OCI-M2 (cell line): ENCODE data around the gene EXO1.

Source experiments
- DNase-seq: peaks from one replicate; lab custom pipeline; 2025; ENCODE audit not compliant: unreplicated experiment; lab: John Stamatoyannopoulos, UW

Gene EXO1

GRCh38 chr1:241883159-241883558 lies 35.2 kb downstream of the EXO1 start:
- DNase-seq = no peak

- no peak for DNase-seq
Measured at GRCh38 chr1:241888232-241888631, 40.2 kb downstream of the EXO1 start.

DNA sequence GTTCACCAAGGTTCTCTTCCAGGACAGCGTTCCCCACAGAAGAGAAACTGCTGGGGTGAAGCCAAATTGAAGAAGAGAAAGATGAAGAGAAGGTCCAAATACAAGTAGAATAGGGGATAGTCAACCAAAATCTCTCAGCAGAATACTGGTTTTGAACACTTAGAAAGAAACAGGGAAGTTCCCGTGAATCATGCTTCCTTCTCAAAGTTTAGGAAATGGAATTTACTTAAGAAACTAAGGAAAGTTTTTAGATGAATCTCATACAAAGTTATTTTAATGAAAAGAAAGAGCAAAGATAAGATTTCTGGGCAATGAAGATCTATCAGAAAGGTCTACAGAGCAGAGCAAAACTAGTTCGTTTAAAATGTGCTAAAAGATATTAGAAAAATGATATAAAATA lies 43.3 kb downstream of the EXO1 start:
- no peak for DNase-seq

DNA sequence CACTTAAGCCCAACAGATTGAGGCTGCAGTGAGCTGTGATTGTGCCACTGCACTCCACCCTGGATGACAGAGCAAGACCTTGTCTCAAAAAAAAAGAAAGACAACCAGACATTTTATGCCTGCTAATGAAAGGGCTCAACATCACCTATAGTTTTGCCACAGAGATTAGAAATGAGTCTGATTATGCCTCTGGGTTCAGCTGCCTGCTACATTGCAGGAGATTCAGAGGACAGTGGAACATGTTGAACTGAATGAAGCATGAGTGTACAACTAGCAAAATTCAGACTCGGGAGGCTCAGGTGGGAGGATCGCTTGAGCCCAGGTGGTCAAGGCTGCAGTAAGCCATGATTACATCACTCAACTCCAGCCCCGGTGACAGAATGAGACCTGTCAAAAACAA lies 46.0 kb downstream of the EXO1 start:
- no peak for DNase-seq

DNA sequence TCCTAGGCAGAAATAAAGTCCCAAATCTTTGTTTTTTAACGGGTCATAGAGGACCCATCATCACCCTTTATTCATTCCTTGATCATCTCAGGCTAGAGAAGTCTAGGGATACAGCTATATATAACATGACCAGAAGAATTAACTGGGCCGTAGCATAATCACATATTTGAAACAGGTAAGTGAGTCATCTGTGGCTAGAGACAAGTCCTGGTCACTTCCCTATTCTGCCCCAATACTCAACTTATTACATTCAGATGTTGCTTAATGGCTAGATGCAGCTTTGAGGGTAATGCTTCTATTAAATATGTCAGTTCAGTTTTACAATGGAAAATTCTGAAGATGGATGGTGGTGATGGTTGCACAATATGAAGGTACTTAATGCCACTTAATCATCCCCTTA lies 47.0 kb downstream of the EXO1 start:
- DNase-seq = no peak

GRCh38 chr1:241896670-241896962 lies 48.6 kb downstream of the EXO1 start:
- no peak for DNase-seq

DNA sequence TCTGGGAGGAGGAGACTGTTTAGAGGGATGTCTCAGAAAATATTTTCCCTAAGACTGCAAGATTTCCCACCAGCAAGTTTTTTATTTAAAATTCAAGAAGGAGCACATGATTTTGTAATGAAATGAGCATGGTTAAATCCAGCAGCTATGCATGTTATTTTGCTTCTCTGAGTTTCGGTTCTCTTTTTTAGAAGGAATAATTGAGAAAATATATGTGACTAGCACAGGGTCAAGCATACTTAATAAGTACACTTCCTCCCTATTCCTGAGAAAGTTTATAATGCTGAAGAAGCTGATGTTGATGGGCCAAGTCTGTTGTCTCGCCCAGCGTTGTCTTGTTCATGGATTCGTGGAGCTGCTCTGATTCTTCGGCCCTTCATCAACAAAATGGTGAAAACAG lies 51.2 kb downstream of the EXO1 start:
- no peak for DNase-seq

DNA sequence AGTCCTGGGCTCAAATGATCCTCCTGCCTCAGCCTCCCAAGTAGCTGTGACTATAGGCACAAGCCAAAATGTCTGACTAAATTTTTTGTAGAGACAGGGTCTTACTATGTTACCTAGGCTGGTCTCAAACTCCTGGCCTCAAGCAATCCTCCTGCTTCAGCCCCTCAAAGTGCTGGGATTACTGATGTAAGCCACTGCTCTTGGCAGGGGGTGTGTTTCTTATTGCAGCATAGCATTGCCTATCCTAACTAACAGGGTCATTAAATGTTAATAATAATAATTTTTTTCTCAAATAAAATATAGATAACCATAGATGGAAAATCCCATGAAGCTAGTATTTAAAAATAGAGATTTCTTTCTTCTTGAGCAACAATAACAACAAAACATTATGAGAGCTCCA lies 52.4 kb downstream of the EXO1 start:
- no peak for DNase-seq

GRCh38 chr1:241902391-241903065 lies 54.5 kb downstream of the EXO1 start:
- DNase-seq = no peak

DNA sequence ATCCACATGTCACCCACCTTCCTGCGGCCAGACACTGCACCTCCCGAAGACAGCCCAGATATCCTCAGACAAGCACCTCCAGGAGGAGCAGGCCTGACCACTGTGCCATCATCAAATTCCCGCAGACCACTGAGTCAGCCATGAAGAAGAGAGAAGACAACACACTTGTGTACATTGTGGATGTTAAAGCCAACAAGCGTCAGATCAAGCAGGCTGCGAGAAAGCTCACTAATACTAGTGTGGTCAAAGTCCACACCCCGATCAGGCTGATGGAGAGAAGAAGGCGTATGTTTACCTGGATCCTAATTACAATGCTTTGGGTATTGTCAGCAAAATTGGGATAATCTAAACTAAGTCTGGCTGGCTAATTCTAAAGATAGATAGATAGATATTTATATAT lies 68.2 kb downstream of the EXO1 start:
- DNase-seq = no peak

GRCh38 chr1:241917487-241917886 lies 69.5 kb downstream of the EXO1 start:
- no peak for DNase-seq

DNA sequence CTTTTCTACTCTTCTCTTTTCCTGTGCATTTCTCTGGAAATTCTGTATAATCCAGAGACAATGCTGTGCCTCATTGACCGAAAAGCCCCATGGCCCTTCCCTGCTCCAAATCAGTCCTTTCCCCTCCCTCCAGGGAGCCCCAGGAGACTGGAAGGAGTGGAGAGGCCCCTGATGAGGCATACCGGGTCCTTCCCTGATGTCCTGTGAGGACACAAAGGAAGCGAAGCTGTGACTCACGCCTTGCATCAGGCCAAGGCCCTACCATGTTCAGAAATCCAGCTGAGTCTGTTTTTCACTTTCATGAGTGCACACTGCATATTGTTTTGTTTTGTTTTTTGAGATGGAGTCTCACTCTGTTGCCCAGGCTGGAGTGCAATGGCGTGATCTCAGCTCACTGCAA lies 70.9 kb downstream of the EXO1 start:
- DNase-seq = no peak

- no peak for DNase-seq
Measured at GRCh38 chr1:241924080-241924808, 76.2 kb downstream of the EXO1 start.

DNA sequence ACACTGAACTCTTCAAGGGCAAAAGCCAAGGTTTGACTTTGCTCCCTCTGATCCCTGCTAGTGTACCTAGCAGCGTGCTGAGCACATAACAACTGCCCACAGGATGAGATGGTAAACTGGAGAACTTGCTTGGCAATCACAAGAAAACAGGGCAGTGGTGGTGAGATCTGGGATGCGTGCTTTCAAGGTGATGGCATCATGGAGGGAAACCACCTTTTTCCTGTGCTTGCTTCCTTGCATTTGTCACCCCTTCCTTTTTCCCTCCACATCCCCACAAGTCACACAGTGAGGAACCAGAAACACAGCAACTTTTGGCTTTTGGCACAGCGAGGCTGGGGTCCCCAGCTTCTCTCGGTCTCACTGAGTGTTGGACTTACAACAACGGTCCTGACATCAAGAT lies 78.1 kb downstream of the EXO1 start:
- no peak for DNase-seq

- no peak for DNase-seq
Measured at GRCh38 chr1:241927321-241927720, 79.3 kb downstream of the EXO1 start.

- DNase-seq = no peak
Measured at GRCh38 chr1:241932845-241933244, 84.8 kb downstream of the EXO1 start.

GRCh38 chr1:241934201-241934848 lies 86.3 kb downstream of the EXO1 start:
- no peak for DNase-seq

GRCh38 chr1:241934866-241935265 lies 86.9 kb downstream of the EXO1 start:
- DNase-seq = no peak
